Effector memory CD4-positive, alpha-beta T cell (primary cell): Measurements from ENCODE around the gene OXSR1.
A peak's percentile ranks its signal among the peaks of the same experiment; 100 is the strongest.
"Not testable (repeated sequence)": the region's sequence is repeated elsewhere in the genome, so short reads cannot be mapped to it uniquely, and the experiment has no call there.

Experiments
- DNase-seq, 3 donors: peaks; one replicate each; pipeline ENCODE4 v3.0.0-alpha.2; 2020
- H3K27ac ChIP-seq: 2 replicates; pipeline ENCODE4 v1.7.0; 2013; ENCODE audit warnings: mild to moderate bottlenecking, low read length, moderate library complexity; ENCODE audit not compliant: insufficient read depth, poor library complexity, severe bottlenecking
- H3K27me3 ChIP-seq: replicated peaks from 2 replicates; pipeline ENCODE4 v1.7.0; 2013; ENCODE audit warnings: mild to moderate bottlenecking, low read length; ENCODE audit not compliant: insufficient read depth, control insufficient read depth, poor library complexity, severe bottlenecking
- H3K36me3 ChIP-seq: 2 replicates; pipeline ENCODE4 v1.7.0; 2013; ENCODE audit warnings: mild to moderate bottlenecking, low read length, moderate library complexity; ENCODE audit not compliant: control insufficient read depth, insufficient read depth
- H3K4me1 ChIP-seq: 2 replicates; pipeline ENCODE4 v1.7.0; 2013; ENCODE audit warnings: low read length, mild to moderate bottlenecking; ENCODE audit not compliant: control insufficient read depth, insufficient read depth, poor library complexity, severe bottlenecking
- H3K4me3 ChIP-seq: 2 replicates; pipeline ENCODE4 v1.7.0; 2013; ENCODE audit warnings: low read length, low read depth, mild to moderate bottlenecking; ENCODE audit not compliant: insufficient read depth, poor library complexity, severe bottlenecking
- H3K9me3 ChIP-seq: 2 replicates; pipeline ENCODE4 v1.7.0; 2013; ENCODE audit warnings: mild to moderate bottlenecking, low read length, moderate library complexity; ENCODE audit not compliant: control insufficient read depth

OXSR1 gene

GRCh38 chr3:38128303-38128655 is 37.1 kb upstream of the OXSR1 start:
- Histone ChIP-seq H3K27ac (no peak overlapping the region), H3K9me3 (no peaks in the 10 kb centered on the region), H3K4me3 (no peak overlapping the region), H3K27me3 (no peaks in the 10 kb centered on the region), H3K4me1 (no peaks in the 10 kb centered on the region), H3K36me3 (peaks cover 84% of the 10 kb centered on the region)
- DNase-seq = no peak

DNA sequence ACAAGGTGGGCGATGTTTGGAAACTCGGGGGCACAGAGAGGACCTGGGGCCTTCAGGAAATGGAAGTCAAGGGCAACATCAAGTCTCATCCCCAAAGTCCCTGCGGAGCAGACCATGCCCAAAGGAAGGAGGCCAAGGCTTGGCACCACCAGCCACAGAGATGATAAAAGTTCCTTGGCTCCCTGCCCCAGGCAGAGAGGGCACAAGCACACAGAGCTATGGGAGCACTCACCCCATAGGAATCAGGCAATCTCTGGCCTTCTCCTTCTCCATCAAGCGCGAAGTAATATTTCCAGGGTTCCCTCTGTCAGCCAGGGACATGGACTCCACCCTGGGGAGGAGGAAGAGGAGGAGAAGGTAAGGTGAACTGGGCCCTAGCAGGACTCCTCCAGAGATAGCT is 36.3 kb upstream of the OXSR1 start:
- Histone ChIP-seq H3K27ac (no peak overlapping the region), H3K9me3 (no peaks in the 10 kb centered on the region), H3K4me1 (no peaks in the 10 kb centered on the region), H3K4me3 (no peak overlapping the region), H3K27me3 (no peaks in the 10 kb centered on the region), H3K36me3 (peaks cover 82% of the 10 kb centered on the region)
- DNase-seq = no peak

DNA sequence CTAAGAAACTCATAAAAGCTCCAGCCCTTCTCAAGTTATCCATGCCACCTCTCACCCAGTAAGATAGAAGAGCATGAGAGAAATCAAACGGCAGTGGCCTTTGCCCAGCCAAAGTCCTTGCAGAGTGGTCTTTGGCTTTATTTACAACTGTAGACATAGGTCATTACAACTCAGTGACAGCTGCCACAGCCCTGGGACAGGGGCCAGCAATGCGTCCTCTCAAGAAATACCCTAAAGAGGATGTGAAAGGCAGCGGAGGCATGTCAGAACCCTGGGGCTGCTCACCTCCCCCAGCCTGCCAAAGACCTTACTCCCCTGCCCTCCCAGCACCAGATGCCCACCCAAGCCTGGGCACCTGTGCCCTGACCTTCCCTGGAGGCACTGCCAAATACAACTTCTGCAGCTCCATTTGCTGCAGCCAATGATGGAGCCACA is 34.7 kb upstream of the OXSR1 start:
- no peak overlapping the region for H3K4me3 ChIP-seq
- DNase-seq = no peak
- no peak overlapping the region for H3K27ac ChIP-seq
- no peaks in the 10 kb centered on the region for H3K9me3 ChIP-seq
- H3K27me3 ChIP-seq = no peaks in the 10 kb centered on the region
- H3K36me3 ChIP-seq = peaks cover 70% of the 10 kb centered on the region
- H3K4me1 ChIP-seq = peaks cover 4% of the 10 kb centered on the region

GRCh38 chr3:38131621-38132369 is 33.5 kb upstream of the OXSR1 start:
- peak in 1 of 3 donors; percentile 9 for DNase-seq
- H3K27ac ChIP-seq = no peak overlapping the region
- H3K4me1 ChIP-seq = peaks cover 12% of the 10 kb centered on the region
- H3K27me3 ChIP-seq = no peaks in the 10 kb centered on the region
- H3K36me3 ChIP-seq = peaks cover 59% of the 10 kb centered on the region
- no peak overlapping the region for H3K4me3 ChIP-seq
- H3K9me3 ChIP-seq = no peaks in the 10 kb centered on the region

GRCh38 chr3:38133209-38133556 is 32.2 kb upstream of the OXSR1 start:
- peaks cover 45% of the 10 kb centered on the region for H3K36me3 ChIP-seq
- no peak overlapping the region for H3K27ac ChIP-seq
- peaks cover 21% of the 10 kb centered on the region for H3K4me1 ChIP-seq
- no peak overlapping the region for H3K4me3 ChIP-seq
- H3K27me3 ChIP-seq = no peaks in the 10 kb centered on the region
- DNase-seq = no peak
- H3K9me3 ChIP-seq = no peaks in the 10 kb centered on the region

DNA sequence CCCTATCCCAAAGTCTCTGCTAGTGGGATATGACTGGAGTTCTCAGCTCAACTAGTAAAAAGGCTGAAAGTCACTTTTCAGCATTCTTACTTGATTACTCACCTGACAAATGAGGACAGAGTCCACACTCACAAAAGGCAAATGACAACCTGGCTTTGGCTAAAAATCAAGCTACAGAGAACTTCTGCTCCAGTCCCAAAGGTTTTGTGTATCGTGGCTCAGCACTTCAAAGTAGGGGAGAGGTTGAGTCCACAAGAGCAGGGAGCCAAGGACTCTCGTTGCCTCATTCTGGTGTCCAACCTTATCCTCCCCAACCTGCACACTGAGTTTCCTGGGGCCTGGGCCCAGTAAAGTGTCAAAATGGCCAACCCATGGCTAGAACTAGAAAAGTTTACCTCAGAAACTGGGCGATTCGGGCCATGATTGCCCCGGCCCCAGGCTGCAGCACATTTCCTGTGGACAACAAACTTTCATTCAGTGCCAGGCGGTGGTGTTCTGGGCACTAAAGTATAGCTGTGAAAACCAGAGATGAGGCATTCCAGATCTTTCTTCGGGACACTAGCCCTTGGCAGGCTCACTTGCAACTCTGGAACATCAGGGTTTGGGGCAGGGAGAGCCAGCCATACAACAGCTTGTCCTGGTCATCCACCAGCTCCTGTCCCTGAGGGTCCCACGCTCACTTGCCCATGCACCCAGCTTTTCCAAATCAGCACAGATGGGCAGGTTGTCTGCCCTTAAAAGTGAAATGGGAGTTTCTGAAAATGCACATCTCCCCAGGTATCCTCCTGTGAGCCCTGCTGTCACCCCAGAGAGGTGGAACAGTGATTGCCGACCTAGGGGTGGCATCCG is 31.6 kb upstream of the OXSR1 start:
- no peak for DNase-seq
- H3K27ac ChIP-seq = no peak overlapping the region
- no peaks in the 10 kb centered on the region for H3K9me3 ChIP-seq
- no peaks in the 10 kb centered on the region for H3K27me3 ChIP-seq
- H3K36me3 ChIP-seq = peaks cover 41% of the 10 kb centered on the region
- H3K4me1 ChIP-seq = peaks cover 22% of the 10 kb centered on the region
- no peak overlapping the region for H3K4me3 ChIP-seq

DNA sequence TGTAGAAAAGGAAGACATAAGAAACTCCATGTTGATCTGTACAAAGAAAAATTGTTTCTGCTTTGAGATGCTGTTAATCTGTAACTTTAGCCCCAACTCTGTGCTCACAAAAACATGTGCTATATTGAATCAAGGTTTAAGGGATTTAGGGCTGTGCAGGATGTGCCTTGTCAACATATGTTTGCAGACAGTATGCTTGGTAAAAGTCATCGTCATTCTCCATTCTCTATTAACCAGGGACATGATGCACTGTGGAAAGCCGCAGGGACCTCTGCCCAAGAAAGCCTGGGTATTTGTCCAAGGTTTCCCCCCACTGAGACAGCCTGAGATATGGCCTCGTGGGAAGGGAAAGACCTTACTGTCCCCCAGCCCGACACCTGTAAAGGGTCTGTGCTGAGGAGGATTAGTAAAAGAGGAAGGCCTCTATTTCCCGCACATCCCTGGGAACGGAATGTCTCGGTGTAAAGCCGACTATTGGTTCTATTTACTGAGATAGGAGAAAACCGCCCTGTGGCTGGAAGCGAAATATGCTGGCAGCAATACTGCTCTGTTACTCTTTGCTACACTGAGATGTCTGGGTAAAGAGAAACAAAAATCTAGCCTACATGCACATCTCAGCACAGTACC is 30.7 kb upstream of the OXSR1 start:
- H3K27ac ChIP-seq, DNase-seq, H3K4me3 ChIP-seq, H3K9me3 ChIP-seq, H3K27me3 ChIP-seq: not testable (repeated sequence)
- Histone ChIP-seq H3K36me3 (peaks cover 33% of the 10 kb centered on the region), H3K4me1 (peaks cover 25% of the 10 kb centered on the region)

- H3K36me3 ChIP-seq = peaks cover 30% of the 10 kb centered on the region
- H3K9me3 ChIP-seq, H3K27me3 ChIP-seq: not testable (repeated sequence)
- DNase-seq = peak in 1 of 3 donors; percentile 9
- H3K27ac ChIP-seq = peak overlapping the region; percentile 85
- H3K4me3 ChIP-seq = peak overlapping the region; percentile 80
- H3K4me1 ChIP-seq = peaks cover 34% of the 10 kb centered on the region
Measured at GRCh38 chr3:38135621-38136277, 29.6 kb upstream of the OXSR1 start.

DNA sequence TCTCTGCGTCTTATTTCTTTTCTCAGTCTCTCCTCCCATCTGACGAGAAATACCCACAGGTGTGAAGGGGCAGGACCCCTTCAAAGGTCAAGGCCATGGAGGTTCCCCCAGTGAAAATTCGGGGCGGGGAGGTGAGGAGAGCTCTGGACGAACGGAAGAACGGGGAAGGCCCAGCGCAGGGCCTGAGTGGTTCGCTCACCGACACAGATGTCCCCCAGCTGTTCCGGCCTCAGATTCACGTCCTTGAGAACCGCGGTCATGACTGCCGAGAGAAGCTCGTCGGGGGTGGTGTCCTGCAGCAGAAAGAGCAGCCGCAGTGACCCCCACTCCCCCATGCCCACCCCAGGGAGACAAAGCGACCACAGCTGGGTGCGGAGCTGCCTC is 29.0 kb upstream of the OXSR1 start:
- peaks cover 34% of the 10 kb centered on the region for H3K4me1 ChIP-seq
- peaks cover 30% of the 10 kb centered on the region for H3K36me3 ChIP-seq
- peak overlapping the region; percentile 85 for H3K27ac ChIP-seq
- H3K27me3 ChIP-seq = no peaks in the 10 kb centered on the region
- no peak for DNase-seq
- H3K4me3 ChIP-seq = peak overlapping the region; percentile 80
- no peaks in the 10 kb centered on the region for H3K9me3 ChIP-seq
